Activated CD8-positive, alpha-beta memory T cell treated with anti-CD3 and anti-CD28 coated beads, Interleukin-2, amount 50 U/mL, for 24 hours (primary cell): ENCODE results near the gene TRIM36.

Source experiments
- DNase-seq: peaks from one replicate; pipeline ENCODE4 v3.0.0-alpha.2; 2020; ENCODE audit errors: extremely low read depth

The TRIM36 gene, protein sequence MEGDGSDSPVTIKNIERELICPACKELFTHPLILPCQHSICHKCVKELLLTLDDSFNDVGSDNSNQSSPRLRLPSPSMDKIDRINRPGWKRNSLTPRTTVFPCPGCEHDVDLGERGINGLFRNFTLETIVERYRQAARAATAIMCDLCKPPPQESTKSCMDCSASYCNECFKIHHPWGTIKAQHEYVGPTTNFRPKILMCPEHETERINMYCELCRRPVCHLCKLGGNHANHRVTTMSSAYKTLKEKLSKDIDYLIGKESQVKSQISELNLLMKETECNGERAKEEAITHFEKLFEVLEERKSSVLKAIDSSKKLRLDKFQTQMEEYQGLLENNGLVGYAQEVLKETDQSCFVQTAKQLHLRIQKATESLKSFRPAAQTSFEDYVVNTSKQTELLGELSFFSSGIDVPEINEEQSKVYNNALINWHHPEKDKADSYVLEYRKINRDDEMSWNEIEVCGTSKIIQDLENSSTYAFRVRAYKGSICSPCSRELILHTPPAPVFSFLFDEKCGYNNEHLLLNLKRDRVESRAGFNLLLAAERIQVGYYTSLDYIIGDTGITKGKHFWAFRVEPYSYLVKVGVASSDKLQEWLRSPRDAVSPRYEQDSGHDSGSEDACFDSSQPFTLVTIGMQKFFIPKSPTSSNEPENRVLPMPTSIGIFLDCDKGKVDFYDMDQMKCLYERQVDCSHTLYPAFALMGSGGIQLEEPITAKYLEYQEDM

DNA sequence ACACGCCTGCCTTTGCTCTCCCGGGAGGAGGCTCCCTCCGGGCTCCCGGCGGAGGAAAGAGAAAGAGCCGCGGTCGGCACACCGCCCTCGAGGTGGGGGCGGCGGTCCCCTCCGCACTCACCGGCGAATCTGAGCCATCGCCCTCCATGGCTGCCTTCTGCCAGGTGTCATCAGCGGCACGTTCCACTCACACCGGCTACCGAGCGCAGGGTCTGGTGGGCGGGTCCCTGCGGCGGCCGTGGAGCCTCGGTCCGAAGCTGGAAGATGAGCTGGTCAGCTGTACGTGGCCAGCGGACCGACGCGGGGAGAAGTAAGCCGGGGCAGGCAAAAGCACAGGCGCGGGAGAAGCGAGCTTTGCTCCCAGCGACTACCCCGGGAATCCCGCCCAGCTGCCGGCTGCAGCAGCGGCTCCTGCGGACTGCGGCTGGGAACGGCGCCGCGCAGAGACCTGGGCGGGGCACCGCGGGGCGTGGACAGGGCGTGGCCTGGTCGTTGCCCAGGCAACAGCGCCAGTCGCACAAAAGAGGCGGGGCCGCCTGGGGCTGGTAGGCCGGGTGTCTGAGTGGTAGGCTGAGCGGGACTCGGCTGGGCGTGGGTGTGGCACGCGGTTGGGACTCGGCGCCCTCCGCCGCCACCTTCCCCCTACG is at the start of gene TRIM36:
TRIM36 (minus strand) TSS at position 422 of the 647 bp plus-strand sequence; CDS start at position 148, 274 bp downstream.
- peak; percentile 71 for DNase-seq

DNA sequence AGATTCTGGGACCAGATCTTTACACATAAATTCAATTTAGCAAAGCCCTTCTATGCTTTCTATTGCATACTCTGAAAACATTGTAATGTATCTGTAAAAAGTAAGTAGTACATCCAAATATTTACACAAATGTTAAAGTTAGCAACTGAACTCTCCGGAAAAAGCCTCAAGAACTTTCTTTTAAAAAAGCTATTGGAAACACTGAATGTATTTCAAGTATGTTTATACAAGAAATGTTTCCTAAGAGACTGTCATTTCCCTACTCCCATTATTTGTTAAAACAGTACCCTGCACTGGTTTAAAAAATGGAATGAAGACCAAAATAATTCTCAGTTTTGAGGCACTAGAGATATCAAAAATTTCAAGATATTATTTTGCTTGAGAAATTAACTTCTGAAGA is 44.8 kb upstream of the TRIM36 start:
- no peak for DNase-seq

DNA sequence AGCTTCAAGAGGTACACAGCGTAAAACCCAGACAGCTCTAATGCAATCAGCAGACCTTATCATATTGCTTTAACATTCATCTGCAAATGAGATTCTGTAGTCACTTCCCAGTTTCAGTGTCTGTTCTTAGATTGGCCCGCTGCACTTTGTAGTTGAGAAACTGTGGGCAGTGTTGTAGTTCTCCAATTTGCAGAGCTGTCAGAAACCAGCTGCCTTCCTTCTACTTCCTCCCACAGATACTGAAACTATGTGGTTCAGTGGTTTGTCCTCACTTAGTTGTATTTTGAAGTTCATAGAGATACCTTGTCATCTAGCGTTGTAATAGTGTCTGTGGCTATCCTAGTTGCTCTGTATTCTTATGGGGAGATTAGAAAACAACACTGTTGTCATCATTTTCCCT is 39.6 kb upstream of the TRIM36 start:
- peak; percentile 31 for DNase-seq

DNA sequence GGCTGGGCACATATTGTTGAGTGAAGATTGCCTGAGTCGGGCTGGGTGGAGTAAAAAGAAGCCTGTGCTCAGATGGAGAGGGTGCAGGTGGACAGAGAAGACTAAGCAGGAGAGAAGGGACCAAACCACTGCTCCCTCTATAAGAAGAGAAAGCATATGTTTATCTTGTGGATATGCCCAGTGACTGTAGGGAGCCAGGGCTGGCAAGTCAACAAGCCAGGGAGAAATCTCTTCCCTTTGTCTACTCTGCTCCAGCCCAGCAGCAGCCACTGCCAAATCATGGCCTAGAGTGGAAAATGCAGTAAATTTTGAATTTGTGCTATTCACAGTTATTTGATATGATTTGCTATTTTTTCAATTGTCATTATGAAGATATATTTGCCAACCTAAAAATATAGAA is 33.2 kb upstream of the TRIM36 start:
- DNase-seq, result no peak

DNA sequence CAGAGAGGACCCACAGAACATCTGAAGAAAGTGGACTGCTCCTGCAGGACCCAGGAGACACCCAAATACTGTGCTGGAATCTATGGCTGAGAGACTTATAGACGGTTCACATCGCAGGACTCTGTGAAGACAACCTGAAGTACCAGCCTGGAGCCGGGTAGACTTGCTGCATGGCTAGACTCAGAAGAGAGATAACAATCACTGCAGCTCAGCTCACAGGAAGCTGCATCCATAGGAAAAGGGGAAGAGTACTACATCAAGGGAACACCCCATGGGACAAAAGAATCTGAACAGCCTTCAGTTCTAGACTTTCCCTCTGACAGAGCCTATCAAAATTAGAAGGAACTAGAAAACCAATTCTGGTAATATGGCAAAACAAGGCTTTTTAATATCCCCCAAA is 26.5 kb upstream of the TRIM36 start:
- DNase-seq, result no peak

DNA sequence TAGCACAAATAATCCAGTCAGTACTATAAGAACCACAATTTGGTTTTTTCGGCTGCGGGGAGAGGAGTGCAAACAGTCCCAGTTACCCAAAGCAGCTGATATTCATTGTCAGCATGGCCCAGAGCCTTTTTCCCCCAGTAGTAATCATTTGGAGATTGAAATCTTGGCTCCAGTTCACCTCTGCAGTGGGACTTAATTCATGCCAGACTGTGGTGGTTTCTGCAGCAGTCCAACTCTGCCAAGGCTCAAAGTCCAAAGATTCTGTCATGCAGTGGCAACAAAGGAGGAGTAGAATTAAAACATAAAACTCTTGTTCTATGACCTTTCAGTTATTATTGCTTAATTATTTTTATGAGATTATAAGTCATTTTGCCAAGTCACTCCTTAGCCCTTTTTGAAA is 25.0 kb upstream of the TRIM36 start:
- no peak for DNase-seq

DNA sequence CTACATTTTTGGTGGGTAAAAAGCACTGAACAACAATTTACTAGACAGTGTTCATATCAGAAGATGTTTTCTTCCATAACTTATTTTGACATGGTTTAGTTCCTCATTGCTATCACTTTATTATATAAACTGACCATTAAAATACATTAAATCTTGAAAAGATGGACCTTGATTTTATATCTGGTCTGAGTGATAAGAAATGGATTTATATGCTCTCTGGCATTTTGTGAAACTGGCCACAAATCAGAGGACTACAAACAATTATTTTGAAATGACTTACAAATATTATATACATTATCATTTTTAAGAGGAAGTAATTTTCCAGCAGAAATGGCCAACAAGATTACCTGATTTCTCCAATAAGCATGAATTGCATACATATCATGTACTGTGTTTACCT is 23.6 kb upstream of the TRIM36 start:
- DNase-seq, result no peak

DNA sequence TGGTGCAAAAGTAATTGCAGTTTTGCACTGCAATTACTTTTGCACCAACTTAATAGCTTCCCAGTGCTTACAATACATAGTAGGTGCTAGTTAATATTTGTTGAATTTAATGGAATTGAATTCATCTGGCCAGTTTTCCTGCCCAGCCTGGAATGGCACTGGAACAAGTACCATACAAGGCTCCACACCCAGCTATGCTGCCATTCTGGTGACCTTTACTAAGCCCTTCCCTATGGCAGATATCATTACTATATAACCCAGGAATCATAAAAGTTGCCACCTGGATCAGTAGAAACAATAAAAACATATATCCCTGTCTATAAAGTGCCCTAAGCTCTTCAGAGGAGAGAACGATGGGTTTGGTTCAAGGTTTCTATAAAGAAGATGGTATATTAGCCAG is 22.4 kb upstream of the TRIM36 start:
- DNase-seq, result no peak

DNA sequence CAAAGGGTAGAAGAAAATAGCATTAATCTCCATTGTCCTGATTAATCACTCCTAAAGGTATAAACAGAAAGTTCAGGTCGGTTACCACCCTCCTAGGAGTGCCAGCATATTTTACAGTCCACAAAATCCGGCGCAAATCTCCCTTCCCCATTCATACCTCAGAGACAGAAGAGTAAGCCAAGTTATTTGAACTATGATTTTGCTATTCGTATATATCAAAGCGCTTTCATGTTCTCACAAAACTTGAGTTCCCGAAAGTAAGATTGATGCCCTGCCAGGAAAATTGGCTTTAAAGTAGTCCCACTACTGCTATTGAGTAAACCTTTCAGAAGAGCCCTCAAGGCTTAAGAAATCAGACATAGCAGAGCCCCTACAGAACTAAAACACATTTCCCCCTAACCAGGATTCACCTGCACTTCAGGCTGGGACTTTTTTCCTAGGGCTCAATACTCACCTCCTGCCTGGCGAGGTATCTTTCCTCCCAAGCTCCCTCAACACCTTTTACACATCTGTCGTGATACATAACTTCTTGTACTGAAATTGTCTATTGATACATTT is 21.8 kb upstream of the TRIM36 start:
- no peak for DNase-seq

DNA sequence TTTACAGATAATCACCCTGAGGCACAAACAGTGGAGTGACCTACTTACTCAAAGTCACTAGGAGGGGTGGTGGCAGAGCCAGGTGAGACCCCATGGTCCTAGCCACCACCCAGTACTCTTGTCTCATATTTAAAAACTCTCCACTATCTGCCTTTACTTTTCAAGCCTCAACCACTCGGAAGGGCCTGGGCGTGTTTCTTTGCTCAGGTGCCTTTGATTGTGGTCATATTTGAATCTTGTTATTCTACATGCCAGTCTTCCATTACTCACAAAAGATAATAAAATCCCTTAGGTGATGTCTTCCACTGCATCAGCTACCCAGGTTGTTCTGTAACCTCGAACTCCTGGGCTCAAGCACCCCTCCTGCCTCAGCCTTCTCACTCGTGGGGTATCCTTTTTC is 20.7 kb upstream of the TRIM36 start:
- no peak for DNase-seq

DNA sequence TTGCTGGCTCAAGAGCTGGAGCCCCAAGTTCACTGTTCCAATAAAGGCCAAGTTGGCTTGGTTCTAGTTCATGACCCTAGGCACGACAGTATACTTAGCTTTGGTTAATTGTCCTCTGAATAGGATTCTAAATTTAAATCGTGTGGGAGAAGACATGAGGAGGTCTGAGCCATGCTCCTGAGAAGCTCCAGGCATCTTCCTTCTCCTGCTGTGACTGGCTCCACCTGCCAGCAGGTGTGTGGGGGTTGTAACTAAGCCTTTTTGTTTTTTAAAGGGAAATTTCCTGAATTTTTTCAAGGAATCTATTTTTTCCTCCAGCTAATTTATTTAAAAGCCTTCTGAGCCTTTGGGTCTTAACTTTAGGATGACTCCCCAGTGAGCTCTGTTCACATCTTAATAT is 20.2 kb upstream of the TRIM36 start:
- DNase-seq, result no peak

DNA sequence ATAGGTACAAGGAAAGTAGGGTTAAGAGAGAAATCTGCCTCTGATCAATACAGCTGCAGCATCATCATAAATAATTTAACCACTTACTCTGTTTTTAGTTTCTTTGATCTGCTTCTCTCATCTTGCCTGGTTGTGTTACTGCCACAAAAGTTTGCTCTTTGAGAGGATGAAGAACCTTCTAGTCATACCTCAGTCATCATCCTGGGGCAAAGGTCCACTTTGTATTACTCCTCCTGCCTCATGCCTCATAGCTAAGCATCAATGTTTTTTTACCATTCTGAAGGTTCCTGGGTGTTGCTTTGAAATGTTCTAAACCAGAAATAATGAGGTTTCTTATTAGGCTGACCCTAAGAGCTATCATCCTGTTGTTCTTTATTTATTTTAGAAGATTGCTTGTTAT is 17.1 kb upstream of the TRIM36 start:
- no peak for DNase-seq

DNA sequence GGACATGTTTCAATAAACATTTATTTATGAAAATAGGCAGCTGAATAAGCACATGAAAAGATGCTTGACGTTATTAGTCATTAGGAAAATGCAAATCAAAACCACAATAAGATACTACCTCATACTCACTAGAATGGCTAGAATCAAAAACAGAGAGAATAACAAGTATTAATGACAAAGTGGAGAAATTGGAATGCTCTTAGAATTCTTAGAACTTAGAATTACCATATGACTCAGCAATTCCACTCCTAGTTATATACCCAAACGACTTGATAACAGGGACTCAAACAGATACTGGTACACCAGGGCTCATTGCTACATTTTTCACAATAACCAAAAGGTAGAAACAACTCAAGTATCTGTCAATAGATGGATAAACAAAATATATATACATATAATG is 15.1 kb upstream of the TRIM36 start:
- DNase-seq, result no peak

DNA sequence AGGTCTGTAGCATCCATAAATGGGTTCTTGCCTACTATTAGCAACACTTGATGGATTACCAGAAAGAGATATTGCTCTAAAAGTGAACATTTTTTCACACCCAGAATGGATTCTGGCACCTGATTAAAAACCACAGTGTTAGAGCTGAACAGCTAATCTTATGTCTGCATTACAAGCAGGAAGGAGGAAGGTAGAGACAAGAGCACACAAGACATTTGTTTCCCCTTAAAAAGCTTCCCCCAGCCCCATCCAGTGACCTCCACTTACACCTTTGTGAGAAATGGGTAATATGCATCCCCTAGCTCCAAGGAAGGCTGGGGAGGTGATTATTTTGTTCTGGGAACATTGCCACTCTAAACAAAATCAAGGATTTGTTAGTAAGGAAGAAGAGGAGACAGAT is 12.0 kb upstream of the TRIM36 start:
- no peak for DNase-seq

DNA sequence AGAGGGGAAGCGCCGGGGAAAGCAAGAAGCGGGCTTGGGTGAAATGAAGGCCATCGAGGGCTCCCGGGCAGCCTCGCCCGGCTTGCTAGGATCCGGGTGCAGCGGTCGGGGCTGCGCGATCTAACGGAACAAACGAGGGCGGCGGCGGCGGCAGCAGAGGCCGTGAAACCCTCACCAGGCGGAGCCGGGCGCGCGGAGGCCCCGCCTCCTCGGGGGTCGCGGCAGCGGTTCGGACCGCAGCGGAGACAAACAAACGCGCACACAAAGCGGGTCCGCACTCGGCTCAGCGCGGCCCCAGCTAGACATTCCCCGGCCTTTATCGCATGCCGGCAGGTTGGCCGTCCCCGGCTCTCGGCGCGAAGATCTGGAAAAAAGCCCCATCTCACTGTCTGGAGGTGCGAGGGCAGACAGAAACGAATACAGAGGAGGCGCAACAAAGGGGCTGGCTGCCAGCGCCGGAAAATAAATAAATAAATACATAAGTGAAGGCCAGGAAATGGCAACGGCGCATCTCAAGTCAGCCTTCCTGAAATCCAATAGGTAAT is 10.5 kb upstream of the TRIM36 start:
- no peak for DNase-seq

DNA sequence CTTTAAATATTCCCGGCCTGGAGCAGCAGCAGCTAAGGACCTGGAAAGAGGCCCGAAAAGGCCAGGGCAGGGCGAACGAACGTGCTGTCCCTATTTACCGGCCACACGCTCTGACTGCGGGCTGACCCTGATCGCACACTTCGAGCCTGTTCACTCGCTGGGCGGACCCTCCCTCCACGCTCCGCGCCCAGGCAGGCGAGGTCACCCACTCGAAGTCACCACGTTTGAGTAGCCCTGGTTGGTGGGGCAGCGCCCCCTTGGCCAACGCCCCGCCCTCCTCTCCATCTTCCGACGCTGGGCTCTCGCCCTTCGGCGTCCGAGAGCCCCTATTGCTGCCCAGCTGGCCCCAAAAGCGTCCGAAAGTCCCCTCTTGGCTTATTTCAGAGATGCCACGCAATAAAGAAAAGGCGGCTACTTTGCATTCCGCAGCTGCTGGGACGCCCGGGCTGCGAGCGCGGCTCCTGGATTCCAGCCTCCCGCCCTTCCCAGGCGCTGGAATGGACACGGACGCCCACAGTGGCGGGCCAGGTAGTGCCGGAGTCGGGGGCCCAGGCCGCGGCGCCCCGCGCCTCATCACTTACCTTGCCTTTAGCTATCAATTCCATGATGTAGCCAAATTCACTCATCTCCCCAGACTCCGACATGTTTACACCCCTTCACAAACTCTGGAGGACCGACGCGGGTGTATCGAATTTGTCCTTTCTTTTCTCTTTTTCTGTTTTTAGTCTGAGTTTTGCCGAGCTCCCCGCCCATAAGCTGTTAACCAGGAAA is 9.9 kb upstream of the TRIM36 start:
- no peak for DNase-seq

DNA sequence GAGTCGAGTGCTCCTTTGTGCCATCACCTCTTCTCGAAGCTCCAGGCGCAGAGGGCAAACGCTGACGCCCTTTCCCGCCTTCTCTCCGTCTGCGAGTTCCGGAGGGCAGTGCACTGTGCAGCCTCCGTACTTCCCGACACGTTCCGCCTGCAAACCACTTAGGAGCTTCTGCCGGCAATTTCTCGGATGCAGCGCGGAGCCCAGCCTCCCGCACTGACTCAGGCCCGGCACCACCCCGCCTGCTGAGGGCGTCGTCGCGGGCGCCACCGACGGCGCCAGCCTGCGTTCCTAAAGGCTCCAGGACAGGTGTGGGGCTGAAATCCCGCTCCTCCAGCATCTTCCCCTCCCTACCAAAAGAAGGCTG is 9.3 kb upstream of the TRIM36 start:
- no peak for DNase-seq

DNA sequence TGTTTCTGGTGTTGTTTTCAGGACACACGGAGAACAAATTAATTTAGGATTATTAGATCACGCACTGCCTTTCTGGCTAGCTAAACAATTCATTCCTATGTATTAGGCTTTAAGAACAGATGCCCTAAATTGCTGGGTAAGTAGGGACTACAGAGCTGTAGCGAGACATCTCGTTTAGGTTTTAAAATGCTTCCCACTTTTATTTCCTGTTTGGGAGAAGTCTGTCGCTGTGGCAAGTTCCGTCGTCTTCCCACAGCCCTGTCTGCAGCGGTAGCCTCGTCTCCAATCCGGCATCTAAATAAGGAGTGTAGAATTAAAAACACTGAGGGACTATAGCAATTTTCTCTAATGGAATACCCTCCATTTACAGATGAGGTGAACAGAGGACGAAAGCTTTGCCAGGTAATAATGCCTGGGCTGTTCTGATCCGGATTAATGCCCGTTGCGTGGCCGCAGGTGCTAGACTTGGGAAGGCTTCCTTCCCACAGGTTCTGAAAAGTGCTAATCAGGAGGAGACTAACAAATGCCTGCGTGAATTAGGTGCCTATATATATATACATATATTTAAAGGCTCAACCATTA is 1.3 kb upstream of the TRIM36 start:
- no peak for DNase-seq

DNA sequence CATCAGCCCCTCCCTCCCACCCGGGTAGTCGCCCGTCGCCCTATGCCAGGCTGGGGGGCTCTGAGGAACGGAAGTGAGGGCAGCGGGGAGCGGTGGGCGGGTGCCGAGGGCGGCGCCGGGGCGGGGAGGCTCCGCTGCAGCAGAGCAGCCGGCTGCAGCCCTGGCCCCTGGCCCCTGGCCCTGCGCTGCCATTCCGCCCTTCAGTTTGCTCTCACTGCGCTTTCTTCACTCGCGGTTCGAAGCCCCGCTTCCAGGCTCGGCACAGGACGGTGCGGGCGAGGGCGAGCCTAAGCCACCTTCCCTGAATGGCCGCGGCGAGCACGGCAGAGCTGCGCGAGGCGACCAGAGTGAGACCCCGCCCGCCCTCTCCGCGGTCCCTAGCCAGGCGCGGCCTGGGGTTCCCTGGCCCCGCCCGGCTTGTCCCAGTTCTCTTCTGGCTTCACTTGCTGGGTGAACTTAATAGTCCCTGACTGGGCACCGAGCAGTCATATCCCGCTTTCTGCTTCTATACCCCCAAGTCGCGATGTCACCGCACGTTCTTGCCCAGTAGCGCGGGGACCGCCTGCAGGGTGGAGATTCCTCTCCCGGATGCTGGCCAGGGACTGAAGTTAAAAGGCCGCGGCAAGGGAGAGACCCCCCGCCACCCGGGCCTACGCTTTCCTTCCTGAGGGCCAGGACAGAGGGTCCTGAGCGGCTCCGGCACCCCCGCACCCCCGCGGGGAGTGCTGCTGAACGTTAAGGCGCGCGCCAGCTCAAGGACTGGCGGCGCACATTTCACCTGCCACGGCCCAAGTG is 623 bp upstream of the TRIM36 start:
- DNase-seq, result no peak

DNA sequence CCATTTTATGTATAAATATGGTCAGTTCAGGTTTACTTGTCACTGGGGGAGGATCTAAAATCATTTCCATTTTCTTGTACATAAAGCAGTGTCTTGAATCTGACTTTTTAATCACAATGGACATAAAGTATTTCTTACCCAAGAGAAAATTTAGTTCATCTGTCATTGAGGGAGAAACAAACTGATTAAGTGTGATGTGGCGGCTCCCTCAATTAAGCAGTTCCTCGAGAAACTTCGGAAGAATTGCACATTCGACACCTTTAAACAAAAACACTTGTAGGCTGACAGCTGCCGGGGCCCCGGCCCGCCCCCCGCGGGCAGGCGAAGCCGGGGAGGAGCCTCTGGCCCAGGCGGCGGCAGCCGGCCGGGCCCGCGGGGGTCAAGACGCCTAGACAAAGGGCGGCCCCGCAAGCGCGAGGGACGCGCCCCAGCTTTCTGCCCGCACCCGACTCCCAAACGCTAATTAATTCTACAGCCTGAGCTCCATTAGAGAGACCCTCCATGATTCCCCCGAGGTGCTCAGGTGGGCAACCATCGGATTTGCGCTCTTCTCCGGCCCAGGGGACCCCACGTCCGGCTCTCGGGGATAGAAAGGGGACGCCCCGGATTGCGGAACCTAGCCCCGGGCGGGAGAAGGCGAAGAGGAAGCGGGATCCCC is 750 bp downstream of the TRIM36 start:
- no peak for DNase-seq
